Endothelial cell of umbilical vein (primary cell): Measurements from ENCODE around the gene IL1R2. TPM values are rescaled to one million over a fixed set of nuclear protein-coding genes. Genes with fewer than 3 reads are reported as not detected.

ENCODE experiments used
- BruUV-seq: library from RNA; stranded (reverse); fragments of 400-500 nt; replicated peaks from 2 replicates; lab custom pipeline; 2021; lab: Mats Ljungman, UMichigan
- CTCF ChIA-PET: fragments of 300-600, 350-600 bp; sonication (Branson Sonifier 250); formaldehyde crosslinking; loops from one replicate; lab custom pipeline; 2021; ENCODE audit warnings: antibody characterized with exemption, inconsistent platforms; lab: Charles Lee
- POLR2A ChIA-PET: fragments of 300-600, 350-600 bp; sonication (Branson Sonifier 250); formaldehyde crosslinking; loops from one replicate; lab custom pipeline; 2021; ENCODE audit warnings: antibody characterized with exemption, inconsistent platforms; lab: Charles Lee
- DNase-seq: peaks from one replicate; pipeline ENCODE4 v3.0.0-alpha.2; 2011; ENCODE audit warnings: low read depth, low spot score
- FAIRE-seq: peaks from 2 replicates; lab custom pipeline; 2011; peaks lifted over from hg19 to GRCh38; lab: Jason Lieb, UNC
- H2AFZ ChIP-seq: 2 replicates; pipeline ENCODE4 v1.6.0; 2012; ENCODE audit warnings: low read depth, low read length, control low read depth, inconsistent platforms
- H3K27ac ChIP-seq: 2 replicates; pipeline ENCODE4 v1.5.1; 2011; ENCODE audit warnings: low read depth, mild to moderate bottlenecking, control low read depth, low read length, moderate library complexity; ENCODE audit not compliant: insufficient read depth
- H3K27me3 ChIP-seq, 2 experiments: 2 replicates each; pipeline versions ENCODE4 v1.6.0 to v1.6.1; 2011; ENCODE audit warnings: low read length in 2 of 2, mixed read lengths in 1 of 2; ENCODE audit not compliant: control insufficient read depth in 2 of 2, insufficient read depth in 2 of 2
- H3K36me3 ChIP-seq, 2 experiments: 2 replicates in 1 of 2; 3 replicates in 1 of 2; pipeline ENCODE4 v1.5.1; 2011; ENCODE audit warnings: low read length in 2 of 2, mild to moderate bottlenecking in 1 of 2, moderate library complexity in 1 of 2; ENCODE audit not compliant: control insufficient read depth in 2 of 2, insufficient read depth in 2 of 2; ENCODE audit errors: extremely low read depth in 1 of 2
- H3K4me1 ChIP-seq: 3 replicates; pipeline ENCODE4 v1.5.1; 2011; ENCODE audit warnings: mild to moderate bottlenecking, low read length; ENCODE audit not compliant: control insufficient read depth, insufficient read depth; ENCODE audit errors: extremely low read depth
- H3K4me2 ChIP-seq: 2 replicates; pipeline ENCODE4 v1.6.1; 2011; ENCODE audit warnings: low read length, control low read depth, mixed read lengths; ENCODE audit not compliant: insufficient read depth
- H3K4me3 ChIP-seq, 3 experiments: fragments of 200-600 bp in 1 of 3; sonication (generic), shearing (Covaris generic) in 1 of 3; replicated peaks in 1 of 3; 2 replicates each; pipeline ENCODE4 v1.5.1; 2011 to 2016; ENCODE audit warnings: control low read depth in 3 of 3, low read length in 3 of 3, mild to moderate bottlenecking in 2 of 3, inconsistent platforms in 1 of 3, low read depth in 1 of 3, moderate library complexity in 1 of 3; ENCODE audit not compliant: insufficient read depth in 1 of 3
- H3K79me2 ChIP-seq: 2 replicates; pipeline ENCODE4 v1.6.0; 2012; ENCODE audit warnings: low read length, inconsistent platforms; ENCODE audit not compliant: control insufficient read depth, insufficient read depth
- H3K9ac ChIP-seq: replicated peaks from 2 replicates; pipeline ENCODE3; 2011; ENCODE audit warnings: low read length, control low read depth; ENCODE audit not compliant: insufficient read depth; ENCODE audit errors: extremely low read depth
- H3K9me1 ChIP-seq: replicated peaks from 3 replicates; pipeline ENCODE4 v1.6.0; 2011; ENCODE audit warnings: mild to moderate bottlenecking, low read length; ENCODE audit not compliant: control insufficient read depth, insufficient read depth; ENCODE audit errors: extremely low read depth
- H3K9me3 ChIP-seq: replicated peaks from 2 replicates; pipeline ENCODE4 v1.5.1; 2012; ENCODE audit warnings: low read length, inconsistent platforms; ENCODE audit not compliant: control insufficient read depth, insufficient read depth
- H4K20me1 ChIP-seq: replicated peaks from 2 replicates; pipeline ENCODE3; 2011; ENCODE audit warnings: mild to moderate bottlenecking, low read length; ENCODE audit not compliant: control insufficient read depth, insufficient read depth; ENCODE audit errors: extremely low read depth
- EZH2 ChIP-seq: IDR thresholded peaks from 2 replicates; pipeline ENCODE4 v1.6.1; 2012; ENCODE audit warnings: borderline replicate concordance, low read depth, mild to moderate bottlenecking, moderate library complexity, low read length, inconsistent platforms; ENCODE audit not compliant: severe bottlenecking
- FOS ChIP-seq: IDR thresholded peaks from 2 replicates; pipeline ENCODE4 v1.6.1; 2011; ENCODE audit warnings: mild to moderate bottlenecking, low read length, moderate library complexity, borderline replicate concordance; ENCODE audit not compliant: insufficient read depth
- GATA2 ChIP-seq: IDR thresholded peaks from 2 replicates; pipeline ENCODE4 v1.7.0; 2011; ENCODE audit warnings: low read depth, mild to moderate bottlenecking, moderate library complexity, mixed read lengths, low read length; ENCODE audit not compliant: insufficient read length, insufficient read depth
- JUN ChIP-seq: IDR thresholded peaks from 2 replicates; pipeline ENCODE4 v1.6.1; 2011; ENCODE audit warnings: borderline replicate concordance, low read depth; ENCODE audit not compliant: insufficient read length, insufficient read depth
- MAX ChIP-seq: IDR thresholded peaks from 2 replicates; pipeline ENCODE4 v1.6.1; 2011; ENCODE audit not compliant: insufficient read depth, insufficient read length
- MYC ChIP-seq: IDR thresholded peaks from one replicate; pipeline ENCODE4 v1.6.1; 2011; ENCODE audit warnings: mild to moderate bottlenecking, low read depth, low read length
- POLR2A ChIP-seq: IDR thresholded peaks from 2 replicates; pipeline ENCODE4 v1.6.1; 2012; ENCODE audit warnings: low read depth, mild to moderate bottlenecking, control low read depth, low read length
- POLR2AphosphoS5 ChIP-seq: IDR thresholded peaks from 2 replicates; pipeline ENCODE4 v1.6.1; 2012; ENCODE audit warnings: low read depth, mild to moderate bottlenecking, control low read depth, low read length, moderate library complexity; ENCODE audit not compliant: insufficient read depth
- dilution Hi-C: fragments of 300-500 bp; cut with MboI; formaldehyde crosslinking; loops from one replicate; pipeline ENCODE4 v1.15.0; 2019; ENCODE audit warnings: low sequenced_read_pairs; ENCODE audit not compliant: extremely low pct_ligation_motif_present
- intact Hi-C: fragments of 100-400 bp; cut with micrococcal nuclease; formaldehyde crosslinking; loops from one replicate; pipeline ENCODE4 v1.10.0; 2022
- polyA plus RNA-seq, 4 experiments: library from polyadenylated mRNA; depleted of rRNA in 3 of 4; stranded (reverse) in 3 of 4; unstranded in 1 of 4; fragments of >200 nt; gene quantifications; 2 replicates each; pipeline versions ENCODE4 v1.2.1 to v1.2.3, GENCODE V29; 2011 to 2012; ENCODE audit warnings: missing spikeins in 1 of 4
- total RNA-seq: library from RNA; stranded (reverse); gene quantifications from 2 replicates; pipeline ENCODE4 v1.2.3, GENCODE V29; 2021
- TF ChIP-seq, protein P1 (sequence below), 2 donors: IDR thresholded peaks; 1 replicate in 1 of 2; 2 replicates in 1 of 2; pipeline ENCODE4 v1.5.1; 2011; ENCODE audit warnings: low read length in 2 of 2, mild to moderate bottlenecking in 2 of 2, moderate library complexity in 2 of 2, control low read depth in 1 of 2, inconsistent platforms in 1 of 2, low read depth in 1 of 2; ENCODE audit not compliant: insufficient read depth in 1 of 2; ENCODE audit errors: extremely low read depth in 1 of 2

The IL1R2 gene
- total and polyA plus RNA-seq, 2 donors (not counting 3 experiments of a cell fraction or from before 2014, with no cell fraction given), result not detected

- CTCF ChIA-PET, result no interaction called here
- no peak overlapping the region for H3K9ac ChIP-seq
- H3K9me3 ChIP-seq, result no peaks in the 10 kb centered on the region
- no peaks in the 10 kb centered on the region for H3K79me2 ChIP-seq
- no peak overlapping the region for H3K4me3 ChIP-seq
- no peak for TF ChIP-seq POLR2A
- no peak for TF ChIP-seq MYC
- no peak for TF ChIP-seq JUN
- no peak for TF ChIP-seq EZH2
- TF ChIP-seq FOS, result no peak
- TF ChIP-seq, protein P1, sequence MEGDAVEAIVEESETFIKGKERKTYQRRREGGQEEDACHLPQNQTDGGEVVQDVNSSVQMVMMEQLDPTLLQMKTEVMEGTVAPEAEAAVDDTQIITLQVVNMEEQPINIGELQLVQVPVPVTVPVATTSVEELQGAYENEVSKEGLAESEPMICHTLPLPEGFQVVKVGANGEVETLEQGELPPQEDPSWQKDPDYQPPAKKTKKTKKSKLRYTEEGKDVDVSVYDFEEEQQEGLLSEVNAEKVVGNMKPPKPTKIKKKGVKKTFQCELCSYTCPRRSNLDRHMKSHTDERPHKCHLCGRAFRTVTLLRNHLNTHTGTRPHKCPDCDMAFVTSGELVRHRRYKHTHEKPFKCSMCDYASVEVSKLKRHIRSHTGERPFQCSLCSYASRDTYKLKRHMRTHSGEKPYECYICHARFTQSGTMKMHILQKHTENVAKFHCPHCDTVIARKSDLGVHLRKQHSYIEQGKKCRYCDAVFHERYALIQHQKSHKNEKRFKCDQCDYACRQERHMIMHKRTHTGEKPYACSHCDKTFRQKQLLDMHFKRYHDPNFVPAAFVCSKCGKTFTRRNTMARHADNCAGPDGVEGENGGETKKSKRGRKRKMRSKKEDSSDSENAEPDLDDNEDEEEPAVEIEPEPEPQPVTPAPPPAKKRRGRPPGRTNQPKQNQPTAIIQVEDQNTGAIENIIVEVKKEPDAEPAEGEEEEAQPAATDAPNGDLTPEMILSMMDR (IDR thresholded peaks at IDR 0.05; ENCODE audit: extremely low read depth in 1 of 2, insufficient read depth in 1 of 2, low read depth in 1 of 2, low read length in 2 of 2), result no peak
- no peak for TF ChIP-seq POLR2AphosphoS5
- TF ChIP-seq MAX, result no peak
- TF ChIP-seq GATA2, result no peak
- peaks cover 7 to 16% of the 10 kb centered on the region in 2 experiments for H3K27me3 ChIP-seq
- no peak for FAIRE-seq
- H3K4me2 ChIP-seq, result no peak overlapping the region
- H3K27ac ChIP-seq, result no peak overlapping the region
- H3K36me3 ChIP-seq, result no peaks in the 10 kb centered on the region
- no TSS peak for BruUV-seq
- no peaks in the 10 kb centered on the region for H3K4me1 ChIP-seq
- dilution Hi-C loops (no loop called here), intact Hi-C loops (no loop called here)
- DNase-seq, result no peak
- H4K20me1 ChIP-seq, result no peaks in the 10 kb centered on the region
- POLR2A ChIA-PET, result no interaction called here
- H3K9me1 ChIP-seq, result no peaks in the 10 kb centered on the region
- no peak overlapping the region for H2AFZ ChIP-seq
Measured at GRCh38 chr2:101971836-101972235, 19.9 kb upstream of the IL1R2 start.
